ENCODE results near the gene DHRSX.
"Not testable (repeated sequence)": the region's sequence is repeated elsewhere in the genome, so short reads cannot be mapped to it uniquely, and the experiment has no call there.

DHRSX gene

DNA sequence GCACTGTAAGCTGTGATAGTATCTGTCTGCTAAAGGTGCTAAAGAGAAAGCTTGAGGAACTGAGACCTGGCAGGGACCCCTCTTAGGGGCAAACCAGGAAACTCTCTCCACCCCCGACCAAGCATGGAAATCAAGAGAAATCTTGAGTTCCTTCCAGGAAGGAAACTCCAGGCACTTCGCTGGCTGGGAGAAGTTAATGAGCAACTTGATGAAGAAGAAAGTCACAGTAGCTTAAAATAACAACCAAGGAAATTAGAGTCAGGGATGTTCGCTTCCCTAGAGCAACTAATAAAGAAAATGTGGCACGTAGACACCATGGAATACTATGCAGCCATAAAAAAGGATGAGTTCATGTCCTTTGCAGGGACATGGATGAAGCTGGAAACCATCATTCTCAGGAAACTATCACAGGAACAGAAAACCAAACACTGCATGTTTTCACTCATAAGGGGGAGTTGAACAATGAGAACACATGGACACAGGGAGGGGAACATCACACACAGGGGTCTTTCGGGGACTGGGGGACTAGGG, 188.7 kb downstream of the DHRSX start:
- not testable (repeated sequence) for DNase-seq

DNA sequence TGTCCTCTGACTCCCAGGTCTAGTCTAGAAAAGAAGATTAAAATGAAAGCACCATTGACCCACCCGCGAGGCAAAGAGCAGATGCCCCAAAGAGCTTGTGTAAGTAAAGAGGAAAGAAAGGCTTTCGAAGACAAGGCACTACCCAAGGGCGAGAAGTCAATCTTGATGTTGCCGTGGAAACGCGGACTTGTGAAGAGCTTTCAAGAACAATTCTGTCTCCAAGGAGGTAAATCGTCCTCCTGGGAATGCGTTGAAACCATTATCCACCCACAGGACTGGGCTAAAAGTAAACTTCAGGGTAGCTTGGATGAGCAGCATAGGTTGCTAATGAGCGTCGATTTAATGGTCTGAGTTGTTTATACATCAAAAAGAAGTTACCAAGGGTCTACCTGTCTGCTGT, 189.3 kb downstream of the DHRSX start:
- no peak for DNase-seq

DNA sequence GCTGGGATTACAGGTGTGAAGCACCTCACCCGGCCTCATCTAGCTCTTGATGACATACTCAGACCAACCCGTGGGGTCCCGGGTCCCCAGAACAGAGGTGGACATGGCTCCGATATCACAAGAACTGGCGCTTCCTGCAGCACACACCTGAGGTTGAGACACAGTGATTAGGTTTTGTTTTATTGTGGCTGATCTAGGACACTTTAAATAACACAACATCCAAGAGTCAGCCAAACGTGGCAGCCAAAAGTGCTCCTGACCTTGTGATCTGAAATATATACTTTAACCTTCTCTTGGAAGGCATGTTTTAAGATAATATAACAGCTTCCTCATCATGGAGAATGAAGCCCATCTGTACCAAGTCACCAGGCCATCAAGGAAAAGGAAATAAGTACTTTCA, 198.9 kb downstream of the DHRSX start:
- DNase-seq = no peak

DNA sequence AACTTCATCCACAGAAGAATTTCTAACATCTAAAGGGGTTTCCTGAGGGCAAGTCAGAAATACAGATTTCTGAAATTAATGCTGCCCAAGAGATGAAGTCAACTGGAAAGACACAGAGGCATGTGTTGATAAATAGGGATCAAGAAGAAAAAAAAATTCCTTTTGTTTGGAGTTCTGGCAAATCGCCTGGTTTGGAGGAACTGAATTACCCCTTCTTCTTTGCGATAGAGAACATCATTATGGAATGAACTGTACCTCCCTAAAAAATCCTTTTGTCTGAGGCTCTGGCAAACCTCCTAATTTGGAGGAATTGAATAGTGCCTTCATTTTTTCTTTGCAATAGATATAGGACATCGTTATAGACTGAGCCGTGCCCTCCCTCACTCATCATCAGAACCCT, 200.9 kb downstream of the DHRSX start:
- no peak for DNase-seq

DNA sequence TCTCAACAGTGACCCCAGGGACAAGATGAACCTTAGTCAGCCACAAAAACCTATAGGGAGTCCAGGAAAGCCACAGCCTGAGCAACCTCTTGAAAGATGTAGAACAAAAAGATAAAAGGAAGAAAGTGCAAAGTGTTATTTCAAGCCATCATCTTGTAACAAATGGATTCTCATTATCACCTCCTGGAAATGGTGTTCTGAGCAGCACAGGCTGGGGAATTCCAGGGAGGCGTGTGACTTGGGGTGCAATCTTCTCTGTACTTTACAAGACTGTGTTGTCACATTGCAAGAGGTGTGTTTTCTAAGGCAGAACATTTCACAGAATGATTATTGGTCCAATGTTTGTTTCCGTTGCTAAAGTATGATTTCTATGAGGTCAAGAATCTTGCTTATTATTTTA, 214.0 kb downstream of the DHRSX start:
- no peak for DNase-seq

DNA sequence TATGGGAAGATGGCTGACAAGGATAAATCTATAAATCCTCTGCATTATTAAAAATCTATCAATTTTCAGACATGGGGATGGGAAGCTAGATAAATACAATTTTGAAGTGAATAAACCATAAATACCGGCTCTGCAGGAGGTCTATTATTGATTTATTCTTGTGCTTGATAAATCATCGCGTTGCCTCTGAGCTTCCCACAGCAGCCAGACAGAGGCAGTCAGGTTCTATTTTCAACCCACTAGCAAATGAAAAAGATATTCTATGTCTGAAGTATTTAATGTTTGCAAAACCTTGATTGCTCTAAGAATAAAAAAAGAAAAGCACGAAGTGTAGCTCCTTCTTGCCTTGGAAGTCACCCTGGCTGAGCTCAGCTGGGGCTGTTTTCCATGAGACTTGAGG, 216.2 kb downstream of the DHRSX start:
- DNase-seq = no peak

DNA sequence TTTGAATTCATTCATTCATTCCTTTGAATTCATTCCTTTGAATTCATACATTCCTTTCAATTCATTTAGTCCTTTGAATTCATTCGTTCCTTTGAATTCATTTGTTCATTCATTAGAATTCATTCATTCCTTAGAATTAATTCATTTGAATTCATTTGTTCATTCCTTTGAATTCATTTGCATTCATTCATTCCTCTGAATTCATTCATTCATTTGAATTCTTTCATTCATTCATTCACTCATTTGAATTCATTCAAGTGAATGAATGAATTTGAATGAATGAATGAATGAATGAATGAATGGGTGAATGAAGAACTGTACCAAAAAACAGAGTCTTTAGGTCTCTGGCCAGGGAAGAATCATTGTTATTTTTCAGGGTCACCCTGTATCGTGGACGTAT, 216.6 kb downstream of the DHRSX start:
- DNase-seq = no peak

DNA sequence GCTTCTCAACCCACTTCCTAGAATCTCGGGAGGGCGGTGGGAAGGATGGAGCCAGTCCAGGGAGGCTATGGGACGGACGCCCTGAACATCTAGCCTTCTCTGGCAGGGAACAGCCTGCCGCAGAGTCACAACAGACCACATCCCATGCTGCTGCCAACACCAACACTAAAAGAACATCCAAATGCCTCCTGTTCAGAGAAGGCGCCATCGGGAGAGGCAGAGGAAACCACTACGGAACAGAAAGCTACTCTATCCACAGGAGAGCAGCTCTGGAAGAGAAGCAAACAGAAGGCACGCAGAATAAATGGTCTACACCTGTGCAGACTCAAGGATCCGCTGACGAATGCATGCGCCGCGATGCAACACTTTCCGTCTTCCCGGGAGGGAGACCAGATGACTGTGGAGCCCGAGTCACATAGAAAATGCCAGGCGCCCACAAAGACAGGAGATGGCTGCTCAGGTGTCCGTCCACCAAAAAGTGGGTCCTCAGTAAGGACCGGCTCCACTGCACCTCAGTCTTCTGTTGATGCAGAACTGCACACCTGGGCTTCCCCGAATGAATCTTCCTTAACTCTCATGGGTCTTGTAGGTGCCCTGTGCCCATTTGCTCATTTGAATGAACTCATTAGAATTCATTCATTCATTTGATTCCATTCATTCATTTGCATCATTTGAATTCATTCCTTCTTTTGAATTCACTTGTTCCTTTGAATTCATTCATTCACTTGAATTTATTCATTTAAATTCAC, 217.5 kb downstream of the DHRSX start:
- DNase-seq = no peak

DNA sequence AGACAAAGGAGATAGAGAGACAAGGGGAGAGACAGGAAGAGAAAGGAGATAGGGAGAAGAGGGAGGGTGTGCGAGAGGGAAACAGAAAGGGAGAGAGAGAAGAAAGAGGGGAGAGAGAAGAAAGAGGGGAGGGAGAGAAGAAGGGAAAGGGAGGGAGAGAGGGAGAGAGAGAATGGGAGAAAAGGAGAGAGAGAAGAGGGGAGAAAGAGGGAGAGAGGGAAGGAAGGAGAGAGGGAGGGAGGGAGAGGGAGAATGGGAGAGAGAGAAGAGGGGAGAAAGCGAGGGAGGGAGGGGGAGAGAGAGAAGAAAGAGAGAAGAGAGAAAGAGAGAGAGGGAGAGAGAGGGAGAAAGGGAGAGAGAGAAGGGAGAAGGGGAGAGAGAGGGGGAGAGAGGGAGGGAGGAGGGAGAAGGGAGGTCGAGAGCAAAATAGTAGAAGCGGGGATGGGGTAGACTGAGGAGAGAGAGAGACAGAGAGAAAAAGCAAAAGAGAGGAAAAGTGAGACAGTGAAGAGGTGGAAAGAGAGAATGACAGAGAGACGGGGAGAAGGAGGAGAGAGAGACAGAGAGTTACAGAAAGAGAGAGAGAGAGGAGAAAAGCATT, 218.2 kb downstream of the DHRSX start:
- no peak for DNase-seq

DNA sequence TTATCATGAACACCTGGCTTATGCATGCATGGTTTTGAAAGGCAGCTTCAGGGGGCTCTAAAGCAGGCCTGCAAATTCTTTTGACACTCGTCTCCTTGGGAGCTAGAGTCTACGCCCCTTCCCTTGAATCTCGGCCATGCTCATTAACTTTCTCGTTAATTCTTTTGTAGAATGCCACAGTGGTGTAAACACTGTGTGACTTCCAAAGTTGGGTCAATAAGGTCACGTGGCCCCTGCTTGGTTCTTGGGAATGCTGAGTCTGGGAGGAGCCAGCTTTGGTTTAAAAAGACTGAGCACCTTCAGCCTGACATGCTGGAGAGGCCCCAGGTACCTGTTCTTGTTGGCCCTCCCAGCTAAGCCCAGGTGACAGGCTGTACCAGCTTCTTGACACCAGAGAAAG, 228.4 kb downstream of the DHRSX start:
- DNase-seq = no peak

DNA sequence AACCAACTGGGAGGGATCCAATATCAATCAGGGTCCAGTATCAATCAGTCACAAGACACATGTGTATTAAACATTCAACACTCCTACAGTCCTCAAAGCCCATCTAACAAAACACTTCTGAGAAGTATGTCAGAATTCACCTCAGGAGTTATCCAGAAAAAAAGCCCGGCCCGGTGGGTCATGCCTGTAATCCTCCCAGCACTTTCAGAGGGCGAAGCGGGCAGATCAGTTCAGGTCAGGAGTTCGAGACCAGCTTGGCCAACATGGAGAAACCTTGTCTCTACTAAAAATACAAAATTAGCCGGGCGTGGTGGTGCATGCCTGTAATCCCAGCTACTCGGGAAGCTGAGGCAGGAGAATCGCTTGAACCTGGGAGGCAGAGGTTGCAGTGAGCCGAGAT, 229.2 kb downstream of the DHRSX start:
- not testable (repeated sequence) for DNase-seq

DNA sequence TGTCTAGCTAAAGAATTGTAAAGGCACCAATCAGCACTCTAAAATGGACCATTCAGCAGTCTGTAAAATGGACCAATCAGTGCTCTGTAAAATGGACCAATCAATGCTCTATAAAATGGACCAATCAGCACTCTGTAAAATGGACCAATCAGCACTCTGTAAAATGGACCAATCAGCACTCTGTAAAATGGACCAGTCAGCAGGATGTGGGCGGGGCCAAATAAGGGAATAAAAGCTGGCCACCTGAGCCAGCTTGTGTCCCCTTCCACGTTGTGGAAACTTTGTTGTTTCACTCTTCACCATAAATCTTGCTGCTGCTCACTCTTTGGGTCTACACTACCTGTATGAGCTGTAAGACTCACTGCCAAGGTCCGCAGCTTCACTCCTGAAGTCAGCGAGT, 230.0 kb downstream of the DHRSX start:
- not testable (repeated sequence) for DNase-seq

DNA sequence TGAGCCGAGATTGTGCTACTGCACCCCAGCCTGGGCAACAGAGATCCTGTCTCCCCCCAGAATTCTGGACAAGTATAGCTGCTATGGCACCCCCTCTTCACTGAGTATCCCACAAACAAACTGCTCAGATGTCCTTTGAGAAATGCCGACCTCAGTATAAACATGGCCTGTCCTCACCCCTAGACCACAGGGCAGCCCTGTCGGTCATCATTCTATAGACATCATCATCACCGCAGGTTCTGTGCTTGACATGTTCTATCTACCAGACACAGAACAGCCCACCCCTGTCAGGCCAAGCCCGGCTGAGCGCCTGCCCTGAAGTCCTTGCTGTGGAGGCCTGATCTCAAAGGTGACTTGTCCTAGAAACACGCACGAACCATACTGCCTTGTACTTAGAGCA, 232.9 kb downstream of the DHRSX start:
- no peak for DNase-seq

DNA sequence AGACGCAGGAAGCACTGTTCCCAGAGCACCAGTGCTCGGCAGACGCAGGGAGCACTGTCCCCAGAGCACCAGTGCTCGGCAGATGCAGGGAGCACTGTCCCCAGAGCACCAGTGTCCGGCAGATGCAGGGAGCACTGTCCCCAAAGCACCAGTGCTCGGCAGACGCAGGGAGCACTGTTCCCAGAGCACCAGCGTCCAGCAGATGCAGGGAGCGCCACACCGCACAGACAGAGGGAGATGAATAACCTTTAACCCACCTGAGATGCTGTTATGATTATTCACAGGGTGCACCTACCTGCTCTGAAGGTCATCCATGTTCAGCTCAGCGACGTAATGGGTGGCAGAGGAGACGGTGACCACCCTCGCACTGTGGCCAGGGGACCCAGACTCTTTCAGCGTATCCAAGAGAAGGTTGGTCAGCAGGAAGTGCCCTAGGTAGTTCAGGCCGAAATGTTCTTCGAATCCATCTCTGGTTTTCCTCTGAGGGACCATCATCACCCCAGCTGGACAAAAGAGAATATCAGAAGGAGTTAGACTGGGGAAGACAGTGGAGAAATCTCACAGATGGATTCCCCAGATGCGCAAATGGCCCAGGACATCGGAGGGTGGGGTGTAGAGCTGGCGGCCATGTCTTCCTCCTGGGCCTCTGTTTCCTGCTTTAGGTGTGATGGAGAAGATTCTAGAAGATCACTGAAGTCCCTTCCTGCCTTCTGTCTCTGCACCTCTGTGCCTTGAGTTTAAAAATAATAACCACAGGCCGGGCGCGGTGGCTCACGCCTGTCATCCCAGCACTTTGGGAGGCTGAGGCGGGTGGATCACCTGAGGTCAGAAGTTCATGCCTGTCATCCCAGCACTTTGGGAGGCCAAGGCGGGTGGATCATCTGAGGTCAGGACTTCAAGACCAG, 234.1 kb downstream of the DHRSX start:
- no peak for DNase-seq

DNA sequence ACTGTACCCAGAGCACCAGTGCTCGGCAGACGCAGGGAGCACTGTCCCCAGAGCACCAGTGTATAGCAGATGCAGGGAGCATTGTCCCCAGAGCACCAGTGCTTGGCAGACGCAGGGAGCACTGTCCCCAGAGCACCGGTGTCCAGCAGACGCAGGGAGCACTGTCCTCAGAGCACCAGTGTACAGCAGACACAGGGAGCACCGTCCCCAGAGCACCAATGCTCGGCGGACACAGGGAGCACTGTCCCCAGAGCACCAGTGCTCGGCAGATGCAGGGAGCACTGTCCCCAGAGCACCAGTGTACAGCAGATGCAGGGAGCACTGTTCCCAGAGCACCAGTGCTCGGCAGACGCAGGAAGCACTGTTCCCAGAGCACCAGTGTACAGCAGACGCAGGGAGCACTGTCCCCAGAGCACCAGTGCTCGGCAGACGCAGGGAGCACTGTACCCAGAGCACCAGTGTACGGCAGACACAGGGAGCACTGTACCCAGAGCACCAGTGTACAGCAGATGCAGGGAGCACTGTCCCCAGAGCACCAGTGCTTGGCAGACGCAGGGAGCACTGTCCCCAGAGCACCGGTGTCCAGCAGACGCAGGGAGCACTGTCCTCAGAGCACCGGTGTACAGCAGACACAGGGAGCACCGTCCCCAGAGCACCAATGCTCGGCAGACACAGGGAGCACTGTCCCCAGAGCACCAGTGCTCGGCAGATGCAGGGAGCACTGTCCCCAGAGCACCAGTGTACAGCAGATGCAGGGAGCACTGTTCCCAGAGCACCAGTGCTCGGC, 234.9 kb downstream of the DHRSX start:
- DNase-seq = not testable (repeated sequence)

DNA sequence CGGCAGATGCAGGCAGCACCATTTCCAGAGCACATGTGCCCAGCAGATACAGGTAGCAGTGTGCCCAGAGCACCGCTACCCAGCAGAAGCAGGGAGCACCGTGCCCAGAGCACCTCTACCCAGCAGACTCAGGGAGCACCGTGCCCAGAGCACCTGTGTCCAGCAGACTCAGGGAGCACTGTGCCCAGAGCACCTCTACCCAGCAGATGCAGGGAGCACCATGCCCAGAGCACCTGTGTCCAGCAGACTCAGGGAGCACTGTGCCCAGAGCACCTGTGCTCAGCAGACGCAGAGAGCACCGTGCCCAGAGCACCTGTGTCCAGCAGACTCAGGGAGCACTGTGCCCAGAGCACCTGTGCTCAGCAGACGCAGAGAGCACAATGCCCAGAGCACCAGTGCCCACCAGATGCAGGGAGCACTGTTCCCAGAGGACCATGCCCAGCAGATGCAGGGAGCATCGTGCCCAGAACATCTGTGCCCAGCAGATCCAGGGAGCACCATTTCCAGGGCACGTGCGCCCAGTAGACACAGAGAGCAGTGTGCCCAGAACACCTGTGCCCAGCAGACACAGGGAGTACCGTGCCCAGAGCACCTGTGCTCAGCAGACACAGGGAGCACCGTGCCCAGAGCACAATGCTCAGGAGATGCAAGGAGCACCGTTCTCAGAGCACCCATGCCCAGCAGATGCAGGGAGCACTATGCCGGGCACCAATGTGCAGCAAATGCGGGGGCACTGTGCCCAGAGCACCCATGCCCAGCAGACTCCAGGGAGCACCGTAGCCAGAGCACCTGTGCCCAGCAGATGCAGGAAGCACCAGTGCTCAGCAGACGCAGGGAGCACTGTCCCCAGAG, 236.4 kb downstream of the DHRSX start:
- no peak for DNase-seq

DNA sequence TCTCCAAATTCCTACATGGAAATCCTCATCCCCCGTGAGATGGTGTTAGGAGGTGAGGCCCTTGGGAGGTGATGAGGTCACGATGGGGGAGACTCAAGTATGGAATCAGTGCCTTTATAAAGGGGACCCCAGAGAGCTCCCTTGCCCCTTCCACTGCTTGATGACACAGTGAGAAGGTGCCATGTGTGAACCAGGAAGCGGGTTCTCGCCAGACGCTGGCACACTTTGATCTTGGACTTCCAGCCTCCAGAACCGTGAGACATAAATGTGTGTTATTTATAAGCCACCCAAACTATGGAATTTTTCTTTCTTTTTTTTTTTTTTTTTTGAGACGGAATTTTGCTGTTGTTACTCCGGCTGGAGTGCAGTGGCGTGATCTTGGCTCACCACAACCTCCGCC, 237.6 kb downstream of the DHRSX start:
- no peak for DNase-seq

DNA sequence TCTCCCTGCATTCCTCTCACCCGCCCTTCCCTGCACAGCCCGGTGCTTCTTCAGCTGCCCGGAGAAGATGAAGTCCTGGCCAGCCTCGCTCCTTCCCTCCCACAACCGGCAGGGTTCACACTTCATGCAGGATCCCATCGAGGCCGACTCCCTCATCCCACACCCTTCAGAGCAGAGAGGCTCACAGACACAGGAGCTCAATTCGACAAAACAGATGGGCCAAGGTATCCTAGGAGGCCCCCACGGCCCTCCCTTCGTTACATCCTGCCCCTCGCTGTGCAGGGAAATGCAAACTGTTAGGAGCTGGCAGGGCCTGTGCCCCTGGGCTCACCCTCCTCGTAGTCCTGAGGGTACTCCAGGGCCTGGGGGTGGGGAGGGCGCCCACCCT, 238.1 kb downstream of the DHRSX start:
- DNase-seq = no peak

DNA sequence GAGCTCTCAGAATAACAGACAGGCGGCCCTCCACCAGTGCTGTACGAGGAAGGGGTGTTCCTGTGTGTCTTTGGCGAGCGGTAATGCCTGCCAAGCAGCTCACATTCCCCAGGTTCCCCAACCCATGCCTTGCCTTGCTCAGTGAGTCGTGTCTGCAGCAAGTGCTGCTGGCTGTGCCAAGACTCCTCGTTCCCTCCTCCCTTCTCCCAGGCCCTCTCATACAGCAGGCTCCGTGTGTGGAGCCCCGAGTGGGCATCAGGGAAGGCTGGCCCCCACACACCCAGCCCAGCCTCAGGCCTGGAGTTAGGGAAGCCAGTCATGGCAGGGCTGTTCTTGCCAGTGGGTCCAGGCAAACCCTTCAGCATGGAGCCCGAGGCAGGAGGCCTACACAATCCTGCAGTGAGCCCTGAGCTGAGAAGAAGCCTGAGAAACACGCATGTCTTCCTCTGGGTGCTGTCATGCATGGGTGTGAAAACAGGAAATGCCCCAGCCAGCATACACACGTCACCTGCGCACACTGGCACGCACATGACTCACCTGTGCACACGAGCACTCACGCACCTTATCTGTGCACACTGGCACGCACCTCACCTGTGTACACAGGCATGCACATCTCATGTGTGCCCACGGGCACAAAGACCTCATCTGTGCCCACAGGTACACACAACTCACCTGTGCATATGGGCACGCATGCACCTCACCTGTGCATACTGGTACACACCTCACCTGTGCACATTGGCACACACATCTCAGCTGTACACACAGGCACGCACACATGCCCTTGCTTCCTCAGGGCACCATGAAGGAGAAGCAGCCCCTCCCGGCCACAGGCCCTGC, 238.7 kb downstream of the DHRSX start:
- DNase-seq = no peak

DNA sequence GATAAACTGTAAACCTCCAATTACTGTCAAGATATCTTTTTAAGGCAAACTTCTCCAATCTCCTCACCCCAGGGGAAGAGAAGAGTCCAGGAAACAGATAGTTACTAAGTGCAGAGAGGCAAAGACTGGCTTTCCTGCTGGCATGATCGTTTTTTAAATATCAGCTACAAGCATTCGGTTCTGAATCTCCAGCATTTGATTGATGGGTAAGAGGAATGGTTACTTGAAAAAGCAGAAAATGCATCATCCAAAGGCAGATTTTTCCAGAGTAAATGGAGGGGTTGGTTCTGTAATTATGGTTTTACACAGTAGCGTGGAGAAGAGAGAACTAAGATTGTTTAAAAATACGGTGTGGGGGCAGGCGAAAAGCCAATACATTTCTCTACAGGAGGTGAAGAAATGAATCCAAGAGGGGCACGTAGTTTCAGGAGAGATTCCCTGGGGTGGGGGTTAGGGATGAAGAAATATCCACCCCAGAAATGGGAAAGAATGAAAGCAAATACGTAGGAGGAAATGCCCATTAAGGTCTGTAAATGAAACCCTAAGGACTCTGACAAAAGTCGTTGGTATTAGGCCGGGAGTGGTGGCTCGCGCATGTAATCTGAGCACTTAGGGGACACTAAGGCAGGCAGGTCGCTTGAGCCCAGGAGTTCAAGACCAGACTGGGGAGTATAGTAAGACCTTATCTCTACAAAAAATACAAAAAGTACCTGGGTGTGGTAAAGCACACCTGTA, 248.3 kb downstream of the DHRSX start:
- DNase-seq = no peak

Data from fibroblast of skin of abdomen (primary cell).